GM12878 (cell line): ENCODE measurements around the gene DAPK2. TPM values are rescaled to one million over a fixed set of nuclear protein-coding genes. Genes with fewer than 3 reads are reported as not detected.

Experiments used
- ATAC-seq: fragments of 200-7000 bp; cut with Tn5 transposase; 3 replicates; pipeline ENCODE4 v1.9.1; 2020; ENCODE audit warnings: mild to moderate bottlenecking, moderate library complexity
- BruUV-seq: library from RNA; stranded (reverse); fragments of 400-500 nt; replicated peaks from 2 replicates; lab custom pipeline; 2021; lab: Mats Ljungman, UMichigan
- CTCF ChIA-PET: fragments of 300-600 bp; sonication (Branson Sonifier 250); formaldehyde crosslinking; extraction: SDS; loops from one replicate; lab custom pipeline; 2021; ENCODE audit warnings: inconsistent platforms; lab: Yijun Ruan, JAX
- POLR2A ChIA-PET: fragments of 350-600 bp; formaldehyde crosslinking; extraction: SDS; loops from one replicate; lab custom pipeline; 2021; ENCODE audit warnings: inconsistent platforms; lab: Charles Lee
- RAD21 ChIA-PET: fragments of 300-600 bp; sonication (Branson Sonifier 250); formaldehyde crosslinking; loops from one replicate; lab custom pipeline; 2023; ENCODE audit warnings: antibody characterized with exemption; ENCODE audit not compliant: unreplicated experiment; lab: Charles Lee
- SMC1A ChIA-PET: fragments of 300-600 bp; sonication (Branson Sonifier 250); formaldehyde crosslinking; loops from one replicate; lab custom pipeline; 2023; ENCODE audit not compliant: unreplicated experiment, uncharacterized antibody; lab: Charles Lee
- DNase-seq: peaks from one replicate; pipeline ENCODE4 v3.0.0-alpha.2; 2011; ENCODE audit warnings: low read depth, low spot score
- FAIRE-seq: peaks from 3 replicates; lab custom pipeline; 2011; peaks lifted over from hg19 to GRCh38; lab: Jason Lieb, UNC
- H2AFZ ChIP-seq: 2 replicates; pipeline ENCODE4 v1.6.0; 2011; ENCODE audit warnings: low read depth, low read length, control low read depth; ENCODE audit not compliant: control insufficient read depth
- H3K27ac ChIP-seq: 2 replicates; pipeline ENCODE4 v1.5.1; 2011; ENCODE audit warnings: control low read depth; ENCODE audit not compliant: control insufficient read depth, insufficient read depth
- H3K27me3 ChIP-seq, 2 experiments: replicated peaks in 1 of 2; 2 replicates each; pipeline versions ENCODE4 v1.6.0 to v1.6.1; 2011; ENCODE audit warnings: low read length in 1 of 2; ENCODE audit not compliant: control insufficient read depth in 2 of 2, insufficient read depth in 2 of 2
- H3K36me3 ChIP-seq, 2 experiments: 2 replicates each; pipeline ENCODE4 v1.5.1; 2011; ENCODE audit warnings: low read length in 1 of 2; ENCODE audit not compliant: control insufficient read depth in 2 of 2, insufficient read depth in 2 of 2
- H3K4me1 ChIP-seq: 2 replicates; pipeline ENCODE4 v1.6.1; 2011; ENCODE audit warnings: mild to moderate bottlenecking, low read length, moderate library complexity, mixed read lengths; ENCODE audit not compliant: control insufficient read depth, insufficient read depth
- H3K4me2 ChIP-seq: 2 replicates; pipeline ENCODE4 v1.6.0; 2011; ENCODE audit warnings: control low read depth; ENCODE audit not compliant: control insufficient read depth, insufficient read depth
- H3K4me3 ChIP-seq: fragments of 200-600 bp; sonication (generic); 2 replicates; pipeline ENCODE4 v1.5.1; 2016
- H3K79me2 ChIP-seq: 2 replicates; pipeline ENCODE4 v1.6.0; 2011; ENCODE audit warnings: low read length; ENCODE audit not compliant: control insufficient read depth, insufficient read depth
- H3K9ac ChIP-seq: 2 replicates; pipeline ENCODE4 v1.8.0; 2011; ENCODE audit warnings: low read length, control low read depth, mixed read lengths; ENCODE audit not compliant: control insufficient read depth, insufficient read depth
- H3K9me3 ChIP-seq: replicated peaks from 3 replicates; pipeline ENCODE4 v1.5.1; 2011; ENCODE audit warnings: mild to moderate bottlenecking, low read length; ENCODE audit not compliant: control insufficient read depth, insufficient read depth
- H4K20me1 ChIP-seq: 2 replicates; pipeline ENCODE4 v1.6.0; 2011; ENCODE audit not compliant: control insufficient read depth, insufficient read depth
- E4F1 ChIP-seq: fragments of 450-650 bp; IDR thresholded peaks from 2 replicates; pipeline ENCODE4 v1.6.1; 2018; ENCODE audit warnings: borderline replicate concordance, mild to moderate bottlenecking; ENCODE audit not compliant: partially characterized antibody
- ETV6 ChIP-seq, 2 experiments: fragments of 450-650 bp in 1 of 2; IDR thresholded peaks in 1 of 2; conservative IDR thresholded peaks in 1 of 2; 2 replicates each; pipeline ENCODE4 v1.6.1; 2014; ENCODE audit warnings: antibody characterized with exemption in 1 of 2, borderline replicate concordance in 1 of 2, low read depth in 1 of 2, mild to moderate bottlenecking in 1 of 2, moderate library complexity in 1 of 2
- FOXM1 ChIP-seq: IDR thresholded peaks from 2 replicates; pipeline ENCODE4 v1.6.1; 2012; ENCODE audit warnings: low read depth, mild to moderate bottlenecking, inconsistent platforms, low read length, moderate library complexity
- HDAC2 ChIP-seq: fragments of 200-600 bp; sonication (generic); IDR thresholded peaks from 2 replicates; pipeline ENCODE4 v1.6.1; 2017
- MYC ChIP-seq: IDR thresholded peaks from 2 replicates; pipeline ENCODE4 v1.6.1; 2011; ENCODE audit warnings: mild to moderate bottlenecking, low read length, moderate library complexity, inconsistent platforms; ENCODE audit not compliant: insufficient read depth, insufficient replicate concordance, insufficient read length, severe bottlenecking
- NBN ChIP-seq: fragments of 450-650 bp; IDR thresholded peaks from 2 replicates; pipeline ENCODE4 v1.6.1; 2016
- PKNOX1 ChIP-seq: fragments of 450-650 bp; IDR thresholded peaks from 2 replicates; pipeline ENCODE4 v1.6.1; 2016; ENCODE audit warnings: mild to moderate bottlenecking
- RAD51 ChIP-seq: fragments of 450-650 bp; IDR thresholded peaks from 2 replicates; pipeline ENCODE4 v1.6.1; 2016; ENCODE audit warnings: moderate library complexity, mild to moderate bottlenecking, inconsistent platforms
- SREBF2 ChIP-seq: IDR thresholded peaks from 2 replicates; pipeline ENCODE4 v1.6.1; 2012; ENCODE audit warnings: mild to moderate bottlenecking, low read length
- ZBED1 ChIP-seq: IDR thresholded peaks from 2 replicates; pipeline ENCODE4 v1.6.1; 2016; ENCODE audit warnings: borderline replicate concordance
- ZZZ3 ChIP-seq: IDR thresholded peaks from 2 replicates; pipeline ENCODE4 v1.6.1; 2011; ENCODE audit warnings: low read depth; ENCODE audit not compliant: control insufficient read depth, insufficient read length
- WGBS: methylation state at CpG from one replicate; pipeline ENCODE4 v1.1.6; 2016; ENCODE audit warnings: low lambda C conversion rate; ENCODE audit not compliant: insufficient replicate concordance, insufficient coverage; ENCODE audit errors: missing lambda C conversion rate; 5-methylcytosine and 5-hydroxymethylcytosine counted together
- in situ Hi-C: fragments of 300-500 bp; cut with MboI; formaldehyde crosslinking; loops from 9 replicates; pipeline ENCODE4 v1.14.3; 2018; ENCODE audit warnings: mixed read lengths
- intact Hi-C: fragments of 100-400 bp; cut with micrococcal nuclease; formaldehyde crosslinking; loops from one replicate; pipeline ENCODE4 v1.14.2; 2022; ENCODE audit not compliant: unreplicated experiment
- polyA plus RNA-seq, 11 experiments: library from polyadenylated mRNA; depleted of rRNA in 4 of 11; unstranded in 6 of 11; stranded (reverse) in 5 of 11; fragments of >200 nt; fragmentation: Nextera tagmentation in 4 of 11; fragmentation: Illumina TruSeq in 1 of 11; extraction: Ambion mirVana in 4 of 11; extraction: Trizol in 1 of 11; gene quantifications; 1 replicate in 1 of 11; 2 replicates in 10 of 11; pipeline versions ENCODE4 v1.2.1 to v1.2.3, GENCODE V29; 2011 to 2016; ENCODE audit warnings: inconsistent platforms in 2 of 11, missing spikeins in 2 of 11, low read depth in 1 of 11
- total RNA-seq, 4 experiments: library from RNA; depleted of rRNA in 3 of 4; stranded (reverse); fragments of >200 nt in 3 of 4; fragmentation: Illumina TruSeq in 1 of 4; extraction: Trizol in 1 of 4; gene quantifications; 2 replicates each; pipeline versions ENCODE4 v1.2.1 to v1.2.3, GENCODE V29; 2013 to 2021
- TF ChIP-seq, protein P1 (sequence below): fragments of 450-650 bp; IDR thresholded peaks from 2 replicates; pipeline ENCODE4 v1.6.1; 2017; ENCODE audit warnings: antibody characterized with exemption, mild to moderate bottlenecking, moderate library complexity
- TF ChIP-seq, protein P2 (sequence below): IDR thresholded peaks from 2 replicates; pipeline ENCODE4 v1.6.1; 2012; ENCODE audit warnings: low read depth, low read length, improper control_type of control experiment

Gene DAPK2
- total and polyA plus RNA-seq, 10 of the 15 experiments (the other 5 are each of a cell fraction or from before 2014, with no cell fraction given), result 0.69 to 8.4 (median 4.1) TPM

GRCh38 chr15:63928185-63928842 is 118.0 kb downstream of the DAPK2 start:
- Histone ChIP-seq H3K36me3 (no peaks in the 10 kb centered on the region; a peak in 2 of 4 replicates), H3K79me2 (no peaks in the 10 kb centered on the region), H3K9me3 (no peaks in the 10 kb centered on the region), H3K27me3 (no peaks in the 10 kb centered on the region), H3K4me2 (no peak overlapping the region), H2AFZ (no peak overlapping the region)
- POLR2A ChIA-PET, result interaction anchor here (0.6 kb wide), 1 partner anchor 64 kb away, joined by 3 read pairs; no protein-coding TSS in a partner anchor
- FAIRE-seq, result no peak
- intact Hi-C loops, result no loop called here
- TF ChIP-seq E4F1, result no peak
- TF ChIP-seq, protein P1, sequence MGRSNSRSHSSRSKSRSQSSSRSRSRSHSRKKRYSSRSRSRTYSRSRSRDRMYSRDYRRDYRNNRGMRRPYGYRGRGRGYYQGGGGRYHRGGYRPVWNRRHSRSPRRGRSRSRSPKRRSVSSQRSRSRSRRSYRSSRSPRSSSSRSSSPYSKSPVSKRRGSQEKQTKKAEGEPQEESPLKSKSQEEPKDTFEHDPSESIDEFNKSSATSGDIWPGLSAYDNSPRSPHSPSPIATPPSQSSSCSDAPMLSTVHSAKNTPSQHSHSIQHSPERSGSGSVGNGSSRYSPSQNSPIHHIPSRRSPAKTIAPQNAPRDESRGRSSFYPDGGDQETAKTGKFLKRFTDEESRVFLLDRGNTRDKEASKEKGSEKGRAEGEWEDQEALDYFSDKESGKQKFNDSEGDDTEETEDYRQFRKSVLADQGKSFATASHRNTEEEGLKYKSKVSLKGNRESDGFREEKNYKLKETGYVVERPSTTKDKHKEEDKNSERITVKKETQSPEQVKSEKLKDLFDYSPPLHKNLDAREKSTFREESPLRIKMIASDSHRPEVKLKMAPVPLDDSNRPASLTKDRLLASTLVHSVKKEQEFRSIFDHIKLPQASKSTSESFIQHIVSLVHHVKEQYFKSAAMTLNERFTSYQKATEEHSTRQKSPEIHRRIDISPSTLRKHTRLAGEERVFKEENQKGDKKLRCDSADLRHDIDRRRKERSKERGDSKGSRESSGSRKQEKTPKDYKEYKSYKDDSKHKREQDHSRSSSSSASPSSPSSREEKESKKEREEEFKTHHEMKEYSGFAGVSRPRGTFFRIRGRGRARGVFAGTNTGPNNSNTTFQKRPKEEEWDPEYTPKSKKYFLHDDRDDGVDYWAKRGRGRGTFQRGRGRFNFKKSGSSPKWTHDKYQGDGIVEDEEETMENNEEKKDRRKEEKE, result no peak
- TF ChIP-seq MYC, result no peak
- no peak for TF ChIP-seq ZBED1
- TF ChIP-seq, protein P2, sequence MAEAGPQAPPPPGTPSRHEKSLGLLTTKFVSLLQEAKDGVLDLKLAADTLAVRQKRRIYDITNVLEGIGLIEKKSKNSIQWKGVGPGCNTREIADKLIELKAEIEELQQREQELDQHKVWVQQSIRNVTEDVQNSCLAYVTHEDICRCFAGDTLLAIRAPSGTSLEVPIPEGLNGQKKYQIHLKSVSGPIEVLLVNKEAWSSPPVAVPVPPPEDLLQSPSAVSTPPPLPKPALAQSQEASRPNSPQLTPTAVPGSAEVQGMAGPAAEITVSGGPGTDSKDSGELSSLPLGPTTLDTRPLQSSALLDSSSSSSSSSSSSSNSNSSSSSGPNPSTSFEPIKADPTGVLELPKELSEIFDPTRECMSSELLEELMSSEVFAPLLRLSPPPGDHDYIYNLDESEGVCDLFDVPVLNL, result no peak
- TF ChIP-seq HDAC2, result no peak
- no peak for TF ChIP-seq RAD51
- TF ChIP-seq ETV6 (conservative IDR thresholded peaks at IDR 0.05 in 1 of 2, IDR thresholded peaks at IDR 0.05 in 1 of 2; ENCODE audit: borderline replicate concordance in 1 of 2, low read depth in 1 of 2), result no peak
- TF ChIP-seq SREBF2, result no peak
- TF ChIP-seq FOXM1, result no peak
- TF ChIP-seq NBN, result no peak
- TF ChIP-seq ZZZ3, result no peak
- TF ChIP-seq PKNOX1, result no peak
- TF ChIP-seq, all 136 proteins: peak for 0
- CTCF ChIA-PET, result interaction anchor here (0.6 to 5.3 kb wide), 3 partner anchors 10 to 463 kb away, joined by 3 to 30 read pairs (median 3); no protein-coding TSS in a partner anchor
- H3K4me1 ChIP-seq, result peaks cover 17% of the 10 kb centered on the region
- WGBS, result 88% methylated on average over 2 of the region's 2 CpGs
- BruUV-seq, result no TSS peak
- H3K4me3 ChIP-seq, result no peak overlapping the region
- no peak overlapping the region for H3K9ac ChIP-seq
- RAD21 ChIA-PET, result interaction anchor here (1.1 kb wide), 1 partner anchor 37 kb away, joined by 3 read pairs; no protein-coding TSS in a partner anchor
- no peak overlapping the region for H3K27ac ChIP-seq
- DNase-seq, result no peak
- H4K20me1 ChIP-seq, result no peaks in the 10 kb centered on the region
- SMC1A ChIA-PET, result interaction anchor here (0.6 to 0.9 kb wide), 2 partner anchors 42 to 176 kb away, joined by 3 read pairs; no protein-coding TSS in a partner anchor
- no peak for ATAC-seq
- in situ Hi-C loops, result no loop called here
